ENCODE measurements around the gene KIF18B. TPM values are rescaled to one million over a fixed set of nuclear protein-coding genes. Genes with fewer than 3 reads are reported as not detected.
A peak's percentile ranks its signal among the peaks of the same experiment; 100 is the strongest.

Gene KIF18B
- total and polyA plus RNA-seq, 2 of the 13 experiments (the other 11 are each of a cell fraction or from before 2014, with no cell fraction given): 15.2 to 15.3 TPM

GRCh38 chr17:44899074-44899782 lies 48.3 kb downstream of the KIF18B start, which contains the start of gene EFTUD2 (continued):
- TF ChIP-seq ARHGAP35 (CRISPR knock-in tag; IDR thresholded peaks at IDR 0.05; ENCODE audit: borderline replicate concordance): peak; percentile 91; the same call in 1 of the 2 replicates
- 0 out of 2 replicates have a peak, but pooled peaks have one; percentile 21 for TF ChIP-seq ZNF597 (CRISPR knock-in tag; IDR thresholded peaks at IDR 0.05)
- TF ChIP-seq TCF12 (IDR thresholded peaks at IDR 0.05): no peak
- peak; percentile 48; the same call in 1 of the 2 replicates for TF ChIP-seq TCF12 (CRISPR knock-in tag; IDR thresholded peaks at IDR 0.05)
- TF ChIP-seq DZIP1 (CRISPR knock-in tag; IDR thresholded peaks at IDR 0.05): no peak; the same call in 1 of the 2 replicates
- peak; percentile 77 for TF ChIP-seq ZNF143 (CRISPR knock-in tag; IDR thresholded peaks at IDR 0.05)
- 0 out of 2 replicates have a peak, but pooled peaks have one; percentile 19 for TF ChIP-seq ZNF234 (CRISPR knock-in tag; conservative IDR thresholded peaks at IDR 0.05)
- TF ChIP-seq ETS1 (CRISPR knock-in tag; IDR thresholded peaks at IDR 0.05): peak; percentile 60; the same call in 1 of the 2 replicates
- no peak for TF ChIP-seq ZFYVE20 (CRISPR knock-in tag; IDR thresholded peaks at IDR 0.05; ENCODE audit: borderline replicate concordance, low read depth)
- TF ChIP-seq SYNCRIP (IDR thresholded peaks at IDR 0.05; ENCODE audit: insufficient read depth, low read depth, low read length): no peak
- no peak; the same call in 1 of the 2 replicates for TF ChIP-seq ZNF7 (CRISPR knock-in tag; IDR thresholded peaks at IDR 0.05)
- TF ChIP-seq ZNF543 (CRISPR knock-in tag; IDR thresholded peaks at IDR 0.05): peak; percentile 93
- TF ChIP-seq NR2F2 (IDR thresholded peaks at IDR 0.05; ENCODE audit: borderline replicate concordance, low read depth): peak; percentile 59; the same call in 1 of the 2 replicates
- peak; percentile 94 for TF ChIP-seq SALL1 (CRISPR knock-in tag; IDR thresholded peaks at IDR 0.05)
- no peak for TF ChIP-seq MTF1 (CRISPR knock-in tag; IDR thresholded peaks at IDR 0.05)
- TF ChIP-seq NCOA1 (CRISPR knock-in tag; IDR thresholded peaks at IDR 0.05): peak; percentile 91; the same call in 1 of the 2 replicates
- no peak for TF ChIP-seq MED8 (CRISPR knock-in tag; IDR thresholded peaks at IDR 0.05; ENCODE audit: insufficient replicate concordance)
- no peak for TF ChIP-seq FOXP4 (CRISPR knock-in tag; IDR thresholded peaks at IDR 0.05)
- no peak for TF ChIP-seq PCBP2 (optimal IDR thresholded peaks at IDR 0.05; ENCODE audit: low read depth, low read length, poor library complexity, severe bottlenecking)
- TF ChIP-seq ZNF747 (CRISPR knock-in tag; IDR thresholded peaks at IDR 0.05; ENCODE audit: borderline replicate concordance): peak; percentile 96
- TF ChIP-seq ZNF383 (CRISPR knock-in tag; IDR thresholded peaks at IDR 0.05; ENCODE audit: borderline replicate concordance): peak; percentile 97; the same call in 1 of the 2 replicates
